NCI-H1694 (cell line): ENCODE data around the gene RNF113B.

Experiments
- DNase-seq: peaks from one replicate; lab custom pipeline; 2025; lab: John Stamatoyannopoulos, UW

RNF113B gene

DNA sequence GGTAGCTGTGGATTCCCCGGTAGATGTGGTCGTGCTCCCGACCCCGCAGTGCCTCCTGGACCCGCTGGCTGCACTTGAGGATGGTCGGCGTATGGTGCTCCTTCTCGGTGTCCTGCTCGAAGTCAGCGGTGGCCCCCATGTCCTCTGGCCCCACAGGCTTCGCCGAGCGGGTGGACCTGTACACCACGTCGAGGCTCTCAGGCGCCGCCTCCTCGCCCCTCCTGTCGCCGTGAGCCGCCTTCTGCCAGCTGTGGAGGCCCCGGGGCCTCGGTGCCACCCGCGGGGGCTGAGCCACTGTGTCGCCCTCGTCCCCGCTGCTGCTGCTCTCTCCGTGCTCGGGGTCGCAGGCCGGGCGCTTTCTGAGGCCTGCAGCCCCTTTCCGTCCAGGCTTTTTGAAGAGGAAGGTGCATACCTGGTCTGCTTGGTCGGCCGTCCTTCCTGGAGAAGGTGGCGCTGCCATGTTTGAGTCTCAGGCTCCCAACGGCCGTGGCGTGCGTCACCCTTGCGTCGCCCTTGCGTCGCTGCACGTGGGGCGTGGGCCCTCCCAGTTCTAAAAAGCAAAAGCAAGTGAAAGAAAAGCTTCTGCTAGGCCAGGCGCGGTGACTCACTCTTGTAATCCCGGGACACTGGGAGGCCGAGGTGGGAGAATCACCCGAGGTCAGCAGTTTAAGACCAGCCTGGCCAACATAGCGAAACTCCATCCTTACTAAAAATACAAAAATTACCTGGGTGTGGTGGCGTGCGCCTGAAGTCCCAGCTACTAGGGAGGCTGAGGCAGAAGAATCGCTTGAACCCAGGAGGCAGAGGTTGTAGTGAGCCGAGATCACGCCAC, at the start of gene RNF113B:
Gene RNF113B, minus strand, starts transcription at position 493 of the 832 bp plus-strand sequence. Its CDS starts 33 bp downstream, at position 460.
- no peak for DNase-seq

DNA sequence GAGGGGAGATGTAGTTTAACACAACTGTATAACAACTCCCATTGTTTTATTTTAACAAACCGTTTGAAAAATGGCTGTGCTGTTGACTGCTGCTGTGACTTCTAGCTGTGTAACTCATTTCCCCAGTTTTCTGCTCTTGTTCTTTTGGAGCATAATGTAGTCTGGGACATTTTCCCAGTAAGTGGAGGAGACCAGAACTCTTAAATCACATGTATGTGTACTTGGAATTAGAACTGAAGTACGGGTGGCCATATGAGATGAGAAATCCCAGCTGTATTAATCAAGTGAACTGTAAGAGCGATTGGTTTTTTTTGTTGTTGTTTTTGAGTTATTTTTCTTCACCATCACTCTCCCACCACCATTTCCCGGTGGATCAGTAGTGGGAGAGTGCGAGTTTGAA, 49.4 kb upstream of the RNF113B start:
- no peak for DNase-seq

DNA sequence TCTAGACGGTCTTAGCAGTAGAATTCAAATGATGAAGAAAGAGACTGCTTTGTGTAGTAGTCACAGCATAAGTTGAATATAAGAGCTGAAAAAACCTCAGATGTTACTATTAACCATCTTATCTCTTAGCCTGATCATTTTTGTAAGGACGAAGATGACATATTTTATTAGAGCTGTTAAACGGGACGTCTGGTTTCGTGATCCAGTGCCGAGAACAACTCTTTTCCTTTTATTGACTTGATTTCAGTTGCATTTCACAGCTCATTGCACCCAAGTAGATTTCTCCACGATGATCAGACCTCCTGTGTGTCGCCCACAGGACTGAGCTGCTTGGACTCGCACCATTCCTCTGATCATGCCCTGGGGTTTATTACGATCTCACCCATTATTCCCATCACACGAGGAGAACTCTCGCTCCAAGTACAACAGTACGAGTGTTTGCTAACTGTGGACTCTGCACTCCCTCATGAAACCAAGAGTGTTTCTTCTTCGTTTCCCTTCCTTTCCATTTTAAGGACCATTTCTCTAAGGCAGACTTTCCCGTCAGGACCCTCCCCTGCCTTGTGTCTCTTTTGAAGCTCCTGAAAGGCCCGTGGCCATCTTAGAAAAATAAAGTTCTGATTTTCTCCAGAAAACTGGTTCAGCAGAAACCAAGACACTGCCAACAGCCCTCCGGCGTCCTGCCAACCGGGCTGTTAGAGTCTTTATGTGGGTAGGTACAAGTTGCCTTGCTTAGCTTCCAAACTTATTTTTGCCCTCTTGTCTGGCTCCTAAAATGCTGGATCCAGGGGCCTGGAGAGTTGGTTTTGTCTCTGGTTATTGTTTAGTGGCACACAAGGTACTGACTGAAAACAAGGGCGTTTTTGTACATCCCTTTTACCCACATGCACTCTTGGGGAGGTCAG, 48.2 kb upstream of the RNF113B start:
- DNase-seq, result no peak

DNA sequence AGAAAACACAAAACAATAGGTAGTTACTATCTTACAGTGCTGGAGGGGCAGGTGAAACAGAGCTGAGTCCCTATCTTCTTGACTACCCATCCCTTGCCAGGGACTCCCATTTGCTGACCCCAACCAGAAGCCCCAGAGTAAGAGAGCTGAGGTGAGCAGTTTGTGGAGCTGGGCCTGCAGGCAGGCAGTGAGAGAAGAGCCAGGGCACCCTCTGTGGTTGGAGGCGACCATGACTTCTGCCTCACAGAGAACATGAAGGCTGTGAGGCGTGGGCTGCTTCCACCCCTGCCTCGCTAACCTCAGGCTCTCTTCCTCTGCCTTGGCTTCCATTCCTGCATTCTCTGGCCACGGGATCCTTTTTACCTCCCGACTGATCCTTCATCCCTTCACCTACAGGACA, 47.5 kb upstream of the RNF113B start:
- no peak for DNase-seq

DNA sequence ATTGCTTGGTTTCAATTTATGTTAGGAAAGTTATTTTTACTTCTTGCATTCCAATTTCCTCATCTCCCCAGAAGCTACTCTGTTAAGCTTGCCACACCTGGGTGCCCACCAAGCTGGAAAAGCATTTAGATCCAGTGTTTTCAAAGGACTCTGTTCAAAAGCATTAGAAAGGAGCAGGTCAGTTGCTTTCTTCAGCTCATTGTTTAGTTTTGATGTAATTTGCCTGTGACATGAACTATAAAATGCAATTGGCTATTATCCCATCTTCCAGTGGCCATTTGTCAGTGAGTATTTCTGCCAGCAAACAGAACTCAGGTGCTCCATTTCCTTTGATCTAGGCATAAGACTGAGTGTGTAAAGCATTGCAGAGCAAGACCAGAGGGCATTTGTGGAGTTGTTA, 46.7 kb upstream of the RNF113B start:
- no peak for DNase-seq

DNA sequence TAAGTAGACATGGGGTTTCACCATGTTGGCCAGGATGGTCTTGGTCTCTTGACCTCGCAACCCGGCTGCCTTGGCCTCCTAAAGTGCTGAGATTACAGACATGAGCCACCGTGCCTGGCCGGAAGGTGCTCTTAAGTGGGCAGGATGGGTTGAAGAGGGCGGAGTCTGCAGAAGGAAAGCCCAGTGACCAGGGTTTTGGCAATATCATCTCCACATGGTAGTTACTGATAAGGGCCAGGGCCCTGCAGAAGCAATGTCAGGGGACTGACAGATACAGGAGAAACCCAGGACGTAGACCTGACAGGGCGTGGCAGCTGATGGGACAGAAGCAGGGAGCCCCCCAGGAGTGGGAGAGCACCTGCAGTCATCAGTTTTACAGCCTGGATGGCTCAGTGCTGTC, 45.7 kb upstream of the RNF113B start:
- no peak for DNase-seq

DNA sequence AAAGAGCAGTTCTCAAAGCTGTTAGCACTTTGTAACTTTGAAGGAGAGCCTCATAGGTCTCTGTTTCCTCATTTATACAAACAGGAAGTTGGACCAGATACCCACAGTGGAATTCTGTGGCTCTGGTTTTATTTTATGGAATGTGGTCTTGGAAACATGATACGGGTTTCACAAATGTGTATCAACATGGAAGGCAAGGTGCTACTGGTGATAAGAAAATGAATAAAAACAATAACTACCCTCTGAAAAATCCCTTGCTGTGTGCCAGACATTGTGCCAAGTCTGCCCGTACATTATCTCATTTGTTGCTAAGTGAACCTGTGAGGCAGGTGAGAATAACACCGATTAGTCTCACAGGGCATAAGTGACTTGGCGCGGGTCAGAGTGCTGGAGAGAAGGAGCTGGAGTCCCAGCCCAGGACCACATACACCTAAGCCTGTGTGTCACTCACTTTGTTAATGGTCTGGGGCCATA, 45.0 kb upstream of the RNF113B start:
- no peak for DNase-seq

DNA sequence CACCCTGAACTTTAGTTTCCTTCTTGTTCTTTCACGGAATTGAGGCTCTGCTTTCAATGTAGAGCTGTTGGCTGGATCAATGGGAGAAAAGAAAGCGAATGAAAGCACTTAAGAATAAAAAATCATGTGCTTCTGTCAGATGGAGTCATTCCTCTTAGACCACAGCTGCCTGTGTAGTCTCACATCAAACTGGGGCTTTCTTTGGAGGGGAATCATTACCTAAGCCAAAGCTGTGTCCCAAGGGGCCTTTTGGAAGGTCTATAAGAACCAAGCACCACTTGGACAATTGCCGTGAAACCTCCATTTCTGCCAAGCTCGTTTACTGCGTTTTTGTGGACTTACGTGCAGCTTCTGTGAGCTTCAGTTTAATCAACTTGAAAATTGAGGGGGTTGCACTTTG, 44.2 kb upstream of the RNF113B start:
- no peak for DNase-seq

DNA sequence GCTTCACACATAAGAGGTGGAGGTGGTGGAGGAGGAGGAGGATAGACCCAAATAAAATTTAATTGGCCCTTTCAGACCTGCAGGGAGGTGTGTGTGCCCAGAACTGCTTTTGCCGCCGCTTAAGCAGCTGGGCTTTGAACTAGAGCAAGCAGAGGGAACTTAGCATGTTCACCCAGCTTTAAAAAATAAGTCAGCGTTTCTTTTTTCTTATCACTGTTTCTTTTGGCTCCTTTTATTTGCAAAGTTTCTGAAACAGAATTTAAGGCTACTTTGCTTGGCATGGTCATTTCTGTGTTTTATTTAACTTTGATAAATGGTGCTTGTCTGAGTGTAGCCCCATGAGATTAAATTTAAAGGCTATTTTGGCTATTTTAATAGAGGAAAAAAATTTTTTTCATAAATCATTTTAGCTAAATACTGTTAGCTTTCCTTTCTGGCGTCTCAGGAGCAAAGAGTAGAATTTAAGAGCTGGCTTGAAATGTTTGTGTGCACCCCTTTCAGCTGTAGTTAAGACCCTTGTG, 43.3 kb upstream of the RNF113B start:
- no peak for DNase-seq

DNA sequence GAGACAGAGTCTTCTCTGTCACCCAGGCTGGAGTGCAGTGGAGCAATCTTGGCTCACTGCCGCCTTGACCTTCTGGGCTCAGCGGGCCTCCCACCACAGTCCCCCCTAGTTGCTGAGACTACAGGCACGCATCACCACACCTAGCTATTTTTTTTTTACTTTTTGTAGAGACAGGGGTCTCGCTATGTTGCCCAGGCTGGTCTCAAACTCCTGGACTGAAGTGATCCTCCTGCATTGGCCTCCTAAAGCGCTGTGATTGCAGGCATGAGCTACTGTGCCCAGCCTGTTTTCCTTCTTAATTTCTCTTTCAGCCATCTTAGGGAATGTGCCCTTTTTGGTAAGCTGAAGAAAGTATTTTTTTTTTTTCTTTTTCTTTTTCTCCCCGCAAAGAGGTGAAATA, 42.6 kb upstream of the RNF113B start:
- DNase-seq, result no peak

DNA sequence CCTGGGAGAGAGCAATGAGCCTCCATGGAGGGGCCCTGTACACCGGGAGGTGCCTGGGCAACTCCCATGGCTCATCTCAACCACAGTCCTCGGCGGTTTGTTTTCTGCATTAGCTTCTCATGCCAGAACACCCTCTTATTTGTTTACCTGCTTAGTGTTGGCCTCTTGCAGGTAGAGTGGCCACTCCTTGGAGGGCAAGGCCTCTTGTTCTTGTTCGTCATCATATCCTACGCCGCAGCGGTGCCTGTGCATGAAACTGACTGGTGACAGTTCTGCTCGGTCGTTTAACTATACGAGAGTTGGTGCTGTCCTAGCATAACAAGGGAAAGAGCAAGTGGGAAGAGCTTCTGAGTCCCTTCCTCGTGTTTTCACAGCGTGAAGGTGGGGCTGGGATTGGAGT, 40.5 kb upstream of the RNF113B start:
- no peak for DNase-seq

DNA sequence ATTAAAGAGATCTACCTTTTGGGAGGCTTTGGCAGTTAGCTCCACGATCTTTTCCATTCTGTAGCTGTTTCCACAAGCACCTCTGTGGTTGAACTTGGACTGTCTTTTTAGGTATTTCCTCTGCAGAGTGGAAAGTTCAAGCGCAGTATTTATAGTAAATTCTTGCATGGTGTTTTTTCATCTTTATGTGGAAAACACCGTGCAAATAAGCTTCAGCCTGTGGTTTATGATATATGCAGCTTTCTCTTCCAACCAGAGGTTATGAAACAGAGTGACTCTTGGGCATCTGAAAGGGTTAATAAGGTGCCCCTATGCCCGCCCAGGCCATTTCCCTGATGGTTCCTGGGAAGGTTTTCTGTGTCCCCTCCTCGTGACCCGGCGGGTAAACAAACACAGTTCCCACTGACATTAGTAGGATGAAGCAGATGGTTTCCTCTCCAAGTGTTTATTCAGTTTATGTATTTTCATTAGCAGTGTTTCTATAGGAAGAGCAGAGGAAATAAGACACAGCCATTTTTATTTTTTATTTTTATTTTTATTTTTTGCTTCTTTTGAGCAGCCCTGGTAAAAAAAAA, 39.7 kb upstream of the RNF113B start:
- peak; percentile 27 for DNase-seq

DNA sequence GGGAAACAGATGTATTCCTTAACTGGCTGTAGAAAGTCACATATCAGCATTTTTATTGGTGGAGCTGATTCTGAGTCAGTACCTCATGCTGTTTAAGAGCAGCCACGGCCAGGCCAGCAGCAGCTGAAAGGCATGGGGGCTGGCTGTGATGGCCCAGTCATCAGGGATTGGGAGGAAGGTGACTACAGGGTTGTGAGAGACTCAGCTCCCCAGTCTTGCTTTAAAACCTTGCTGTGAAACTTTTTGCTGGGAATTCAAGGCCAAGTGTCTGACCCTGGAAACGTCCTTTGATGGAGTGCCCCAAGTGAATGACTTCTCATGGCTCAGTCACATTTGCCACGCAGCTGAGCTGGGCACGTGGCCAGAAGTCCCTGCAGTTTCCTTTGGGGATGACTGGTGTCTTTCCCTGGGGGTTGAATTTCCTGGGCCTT, 39.1 kb upstream of the RNF113B start:
- no peak for DNase-seq

DNA sequence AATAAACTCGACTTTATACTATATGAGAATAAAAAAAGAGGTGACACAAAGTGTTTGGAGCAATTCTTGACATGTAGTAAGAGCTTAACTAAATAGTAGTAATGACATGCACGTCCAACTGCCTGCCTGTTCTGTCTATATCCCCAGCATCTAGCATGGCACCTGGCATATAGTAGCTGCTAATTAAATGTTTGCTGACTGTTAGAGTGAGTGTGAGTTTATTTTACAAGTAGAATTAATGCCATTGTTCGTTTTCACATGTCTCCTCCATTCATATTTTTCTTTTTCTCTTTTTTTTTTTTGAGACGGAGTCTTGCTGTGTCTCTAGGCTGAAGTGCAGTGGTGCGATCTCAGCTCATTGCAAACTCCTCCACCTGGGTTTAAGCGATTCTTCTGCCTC, 38.4 kb upstream of the RNF113B start:
- no peak for DNase-seq

DNA sequence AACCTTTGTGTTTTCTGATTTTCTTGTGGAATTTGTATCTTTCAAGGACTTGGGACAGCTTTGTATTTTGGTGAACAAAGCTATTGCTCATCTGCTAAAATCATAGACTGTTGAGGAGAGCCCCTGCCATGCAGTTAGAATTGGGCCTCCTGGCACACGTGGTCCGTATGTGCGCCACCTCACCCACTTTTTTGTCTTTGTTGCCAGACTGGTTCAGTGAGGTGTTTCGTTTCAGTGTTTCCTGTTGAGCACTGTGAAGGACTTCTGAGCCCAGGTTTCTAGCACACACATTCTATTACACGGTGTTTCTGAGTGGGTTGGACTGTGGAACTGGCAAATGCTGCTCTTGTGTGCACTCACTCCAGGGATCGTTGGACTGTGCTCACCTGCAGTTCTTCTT, 37.6 kb upstream of the RNF113B start:
- DNase-seq, result no peak

DNA sequence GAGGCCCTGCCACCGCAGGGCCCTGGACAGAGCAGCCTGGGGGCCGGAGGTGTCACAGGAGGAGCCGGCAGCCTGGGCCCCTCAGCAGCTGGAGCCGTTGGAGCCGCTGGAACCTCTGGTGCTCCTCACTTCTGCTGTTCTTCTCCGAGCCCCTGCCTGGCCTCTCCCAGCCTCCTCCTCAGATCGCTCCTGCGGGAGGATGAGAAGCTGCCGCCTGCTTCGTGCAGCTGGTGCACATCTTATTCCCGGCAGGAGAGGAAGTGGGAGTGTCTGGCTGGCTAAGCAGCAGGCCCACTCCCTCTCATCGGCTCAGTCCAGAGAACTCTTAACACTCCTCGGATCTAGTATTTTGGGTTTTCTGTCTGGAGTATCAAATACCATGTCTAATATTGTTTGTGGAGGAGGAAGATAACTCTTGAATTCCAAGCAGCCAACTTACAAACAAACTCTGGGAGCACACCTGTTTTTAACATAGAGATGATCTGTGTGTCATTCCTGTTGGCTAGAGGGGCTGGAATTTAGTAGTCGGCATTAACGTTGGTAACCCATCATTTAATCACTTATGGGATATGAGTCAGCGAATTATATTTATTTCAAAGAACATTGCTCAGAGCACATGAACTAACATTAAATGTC, 37.1 kb upstream of the RNF113B start:
- no peak for DNase-seq

DNA sequence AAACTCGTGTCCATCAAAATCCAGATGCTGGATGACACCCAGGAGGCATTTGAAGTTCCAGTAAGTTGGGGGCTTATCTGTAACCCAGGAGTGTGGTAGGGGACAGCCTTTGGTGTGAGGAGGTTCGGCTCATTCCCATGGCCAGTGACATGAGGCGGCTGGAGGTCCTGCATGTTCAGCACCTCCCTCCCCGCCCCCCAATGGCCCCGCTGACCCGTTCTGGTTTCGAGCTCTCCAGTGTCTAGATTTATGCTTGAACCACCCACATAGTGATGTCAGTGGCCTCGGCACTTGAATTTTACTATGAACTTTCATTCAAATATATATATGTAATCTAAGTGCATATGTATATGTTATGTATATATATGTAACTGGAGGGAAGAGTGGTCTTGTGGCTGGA, 36.3 kb upstream of the RNF113B start:
- no peak for DNase-seq

DNA sequence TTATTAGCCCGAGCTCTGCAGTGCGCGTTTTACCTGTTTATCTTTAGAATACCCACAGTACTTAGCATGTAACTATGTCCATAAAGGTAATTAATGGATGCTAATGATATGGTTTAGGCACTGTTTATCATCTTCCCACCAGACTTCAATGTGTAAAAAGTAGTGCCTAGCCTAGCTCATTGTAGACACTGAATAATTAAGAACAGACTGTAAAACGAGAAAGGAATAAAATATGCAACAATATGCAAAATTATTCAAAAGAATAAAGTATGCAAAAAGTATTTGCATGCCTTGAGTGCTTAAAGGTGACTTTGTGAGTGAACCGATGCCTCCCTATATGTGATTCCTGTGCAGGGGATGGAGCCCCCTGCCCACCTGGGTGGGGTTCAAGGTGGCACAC, 35.7 kb upstream of the RNF113B start:
- no peak for DNase-seq

DNA sequence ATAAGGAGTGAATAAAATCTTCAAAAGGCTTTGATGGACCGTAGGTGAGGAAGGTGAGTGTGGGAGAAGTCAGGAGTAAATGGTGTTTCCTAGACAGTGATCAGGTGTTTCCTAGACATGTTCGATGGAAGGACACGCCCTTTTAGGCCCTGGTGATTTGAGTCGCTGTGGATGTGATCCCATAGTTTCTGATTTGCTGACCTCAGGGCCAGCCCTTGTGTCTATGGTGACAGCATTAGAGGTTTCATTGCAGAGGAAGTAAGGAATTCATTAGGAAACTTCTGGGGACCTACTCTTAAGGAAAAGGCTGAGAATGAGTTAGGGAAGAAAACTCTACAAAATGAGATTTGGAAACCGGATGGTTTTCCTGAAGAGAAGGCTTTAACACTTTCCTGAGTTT, 31.5 kb upstream of the RNF113B start:
- DNase-seq, result no peak

DNA sequence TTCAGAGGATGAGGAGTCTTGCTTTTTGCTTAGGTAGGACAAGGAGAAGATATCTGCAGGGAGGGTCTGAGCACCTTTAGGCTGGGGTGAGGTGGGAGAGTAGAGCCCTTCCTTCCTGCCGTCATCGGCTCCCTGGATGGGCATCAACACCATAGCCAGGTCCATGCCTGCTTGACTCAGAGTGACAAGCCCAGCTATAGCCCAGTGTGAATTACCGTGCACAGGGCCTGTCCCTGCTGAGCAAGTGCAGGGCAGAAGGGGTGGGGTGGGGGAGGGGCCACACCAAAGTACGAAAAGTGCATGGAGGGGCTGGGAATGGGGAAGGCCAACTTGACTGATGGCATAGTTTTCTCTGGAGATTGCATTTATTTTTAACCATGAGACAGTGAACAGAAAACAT, 30.3 kb upstream of the RNF113B start:
- no peak for DNase-seq

DNA sequence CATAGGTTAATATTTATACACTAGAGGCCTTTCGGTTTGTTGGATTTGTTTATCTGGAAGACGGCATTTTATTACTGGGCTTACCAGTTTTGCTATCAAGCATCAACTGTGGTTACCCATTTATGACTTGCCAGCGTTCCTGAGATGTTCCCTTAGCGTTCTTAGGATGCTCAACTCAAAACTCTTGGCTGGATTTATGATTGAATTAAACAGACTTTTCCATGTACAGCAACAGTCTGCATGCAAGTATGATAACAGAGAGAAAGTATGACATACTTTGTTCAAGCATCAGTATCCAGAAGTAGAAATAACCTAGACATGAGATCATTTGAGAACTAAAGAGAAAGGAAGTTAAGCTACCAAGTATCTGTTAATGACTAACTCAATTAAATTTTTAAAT, 29.9 kb upstream of the RNF113B start:
- no peak for DNase-seq

DNA sequence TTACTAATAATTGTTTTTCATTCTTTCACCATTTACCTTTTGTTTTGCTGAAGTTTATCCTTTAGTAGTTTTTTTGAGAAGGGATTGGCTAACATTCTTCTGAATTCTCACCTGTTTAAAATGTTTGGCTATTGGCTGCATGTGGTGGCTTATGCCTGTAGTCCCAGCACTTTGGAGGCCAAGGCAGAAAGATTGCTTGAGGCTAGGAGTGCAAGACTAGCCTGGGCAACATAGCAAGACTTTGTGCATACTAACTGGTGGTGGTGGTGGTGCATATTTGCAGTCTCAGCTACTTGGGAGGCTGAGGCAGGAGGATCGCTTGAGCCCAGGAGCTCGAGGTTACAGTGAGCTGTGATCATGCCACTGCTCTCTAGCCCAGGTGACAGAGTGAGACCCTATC, 27.5 kb upstream of the RNF113B start:
- DNase-seq, result no peak
